NCI-H187 treated with DMSO at 0.1 percent for 48 hours (cell line): ENCODE data around the gene CALML6.

ENCODE experiments used
- DNase-seq: peaks from one replicate; lab custom pipeline; 2025; lab: John Stamatoyannopoulos, UW

Gene CALML6

DNA sequence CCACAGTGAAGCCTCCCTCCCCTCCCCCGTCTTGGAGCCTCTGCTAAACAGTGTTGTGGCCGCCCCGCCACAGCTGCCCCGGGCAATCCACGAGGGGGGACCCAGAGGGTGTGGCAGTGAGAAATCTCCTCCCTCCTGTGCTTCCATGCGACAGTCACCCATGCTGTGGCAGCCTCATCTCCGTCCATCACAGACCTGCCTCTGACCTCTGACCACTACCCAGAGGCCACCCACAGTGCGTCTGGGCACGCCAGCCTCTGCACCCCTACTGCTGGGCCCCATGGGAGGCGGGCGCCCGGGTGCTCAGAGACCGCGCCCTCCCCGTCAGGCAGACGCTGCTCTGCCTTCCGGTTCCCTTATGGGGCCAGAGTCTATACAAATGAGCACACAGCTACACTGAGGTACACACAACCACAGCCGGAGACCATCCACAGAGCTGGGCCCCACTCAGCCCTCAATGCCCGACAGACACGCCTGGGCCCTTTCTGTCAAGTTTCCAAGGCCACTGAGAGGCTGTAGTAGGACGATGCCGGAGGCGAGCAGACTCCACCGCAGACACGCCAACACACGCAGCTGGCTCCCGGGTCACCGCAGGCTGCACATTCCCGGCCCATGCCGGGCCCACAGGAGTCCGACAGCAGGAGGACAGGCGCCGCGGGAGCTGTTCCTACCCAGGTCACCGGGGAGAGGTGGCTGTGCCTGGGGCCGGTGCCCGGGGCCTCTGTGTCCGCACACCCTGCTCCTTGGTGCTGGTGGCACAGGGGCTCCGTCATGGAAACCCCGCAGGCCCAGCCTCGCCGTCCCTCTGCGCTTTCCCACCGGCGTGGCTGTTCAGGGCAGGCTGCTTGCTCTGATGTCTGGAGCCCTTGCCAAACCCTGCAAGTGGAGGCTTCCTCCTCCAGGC is 27.9 kb downstream of the CALML6 start:
- no peak for DNase-seq

DNA sequence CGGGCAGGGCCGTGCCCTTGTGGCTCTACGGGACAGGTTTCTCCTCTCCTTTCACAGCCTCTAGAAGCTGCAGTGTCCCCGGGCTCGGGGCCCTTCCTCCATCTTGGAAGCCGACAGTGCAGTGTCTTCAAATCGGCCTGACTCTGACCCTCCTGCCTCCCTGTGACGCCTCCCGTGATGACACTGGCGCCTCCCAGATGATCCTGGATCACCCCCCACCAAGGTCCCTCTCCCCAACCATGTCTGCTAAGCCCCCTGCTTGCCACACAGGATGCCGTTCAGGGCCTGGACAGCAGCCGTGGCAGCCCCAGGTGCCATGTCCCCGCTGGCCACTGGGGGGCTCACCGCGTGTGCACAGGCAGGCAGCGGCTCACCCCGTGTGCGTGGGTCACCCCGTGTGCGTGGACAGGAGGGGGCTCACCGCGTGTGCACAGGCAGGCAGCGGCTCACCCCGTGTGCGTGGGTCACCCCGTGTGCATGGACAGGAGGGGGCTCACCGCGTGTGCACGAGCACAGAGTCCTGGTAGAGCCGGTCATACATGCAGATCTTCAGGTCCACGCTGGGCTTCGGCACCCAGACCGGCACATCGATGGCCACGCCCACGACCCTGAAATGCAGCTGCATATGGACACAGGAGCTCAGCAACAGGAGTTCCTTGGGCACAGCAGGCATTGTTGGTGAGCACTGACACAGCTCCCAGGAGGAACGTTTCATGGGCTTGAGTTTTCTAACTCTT is 28.9 kb downstream of the CALML6 start:
- no peak for DNase-seq

- DNase-seq: no peak
Measured at GRCh38 chr1:1945782-1946393, 30.8 kb downstream of the CALML6 start.

- no peak for DNase-seq
Measured at GRCh38 chr1:1946540-1946939, 31.5 kb downstream of the CALML6 start.

- DNase-seq: no peak
Measured at GRCh38 chr1:1947493-1947892, 32.4 kb downstream of the CALML6 start.

- no peak for DNase-seq
Measured at GRCh38 chr1:1948783-1949182, 33.7 kb downstream of the CALML6 start.

DNA sequence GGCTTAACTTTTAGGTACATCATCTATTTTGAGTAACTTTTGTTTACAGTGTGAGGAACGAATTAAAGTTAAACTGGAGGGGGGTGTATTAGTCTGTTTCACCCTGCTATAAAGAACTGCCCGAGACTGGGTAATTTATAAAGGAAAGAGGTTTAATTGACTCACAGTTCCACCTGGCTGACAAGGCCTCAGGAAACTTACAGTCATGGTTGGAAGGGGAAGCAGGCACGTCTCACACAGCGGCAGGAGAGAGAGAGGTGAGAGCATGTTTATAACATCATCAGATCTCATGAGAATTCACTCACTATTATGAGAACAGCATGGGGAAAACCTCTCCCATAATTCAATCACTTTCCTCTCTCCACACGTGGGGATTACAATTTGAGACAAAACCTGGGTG is 35.9 kb downstream of the CALML6 start:
- DNase-seq: no peak

DNA sequence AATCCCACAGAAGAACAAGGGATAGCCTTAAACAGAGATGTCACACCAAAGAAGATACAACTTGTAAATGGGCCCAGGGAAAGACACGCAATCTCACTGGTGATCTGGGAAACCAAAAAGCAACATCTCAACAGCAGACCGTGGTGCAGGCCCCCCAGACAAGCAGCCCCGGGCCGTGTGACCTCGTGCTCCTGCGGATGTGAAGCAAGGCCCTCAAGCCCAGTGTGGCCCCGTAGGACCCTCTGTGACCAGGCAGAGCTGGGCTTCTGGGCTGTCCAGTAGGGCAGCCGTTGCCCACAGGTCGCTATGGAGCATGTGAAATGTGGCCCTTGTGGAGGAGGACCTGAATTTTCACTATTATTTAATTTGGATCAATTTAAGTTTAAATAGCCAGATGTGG is 39.0 kb downstream of the CALML6 start:
- DNase-seq: no peak

- DNase-seq: no peak
Measured at GRCh38 chr1:1954831-1955441, 39.9 kb downstream of the CALML6 start.

- no peak for DNase-seq
Measured at GRCh38 chr1:1955621-1956094, 40.6 kb downstream of the CALML6 start.

DNA sequence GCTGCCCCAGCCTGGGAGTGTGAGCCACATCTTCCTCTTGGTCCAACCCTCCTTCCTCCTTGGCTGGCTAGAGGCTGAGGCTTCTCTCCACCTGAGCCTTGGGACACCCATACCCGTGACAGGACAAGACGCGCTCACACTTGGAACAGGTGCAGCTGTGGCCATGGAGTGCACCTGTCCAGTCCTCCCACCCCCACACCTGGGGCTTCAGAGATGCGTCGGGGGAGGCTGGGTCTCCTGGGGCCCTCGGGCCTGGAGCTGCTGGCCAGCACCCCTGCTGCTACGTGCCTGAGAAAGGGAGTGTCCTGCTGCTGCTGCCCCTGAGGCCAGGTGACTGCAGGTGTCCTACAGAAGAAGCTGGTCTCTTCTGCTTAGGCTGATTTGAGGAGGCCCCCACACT is 41.0 kb downstream of the CALML6 start:
- no peak for DNase-seq

DNA sequence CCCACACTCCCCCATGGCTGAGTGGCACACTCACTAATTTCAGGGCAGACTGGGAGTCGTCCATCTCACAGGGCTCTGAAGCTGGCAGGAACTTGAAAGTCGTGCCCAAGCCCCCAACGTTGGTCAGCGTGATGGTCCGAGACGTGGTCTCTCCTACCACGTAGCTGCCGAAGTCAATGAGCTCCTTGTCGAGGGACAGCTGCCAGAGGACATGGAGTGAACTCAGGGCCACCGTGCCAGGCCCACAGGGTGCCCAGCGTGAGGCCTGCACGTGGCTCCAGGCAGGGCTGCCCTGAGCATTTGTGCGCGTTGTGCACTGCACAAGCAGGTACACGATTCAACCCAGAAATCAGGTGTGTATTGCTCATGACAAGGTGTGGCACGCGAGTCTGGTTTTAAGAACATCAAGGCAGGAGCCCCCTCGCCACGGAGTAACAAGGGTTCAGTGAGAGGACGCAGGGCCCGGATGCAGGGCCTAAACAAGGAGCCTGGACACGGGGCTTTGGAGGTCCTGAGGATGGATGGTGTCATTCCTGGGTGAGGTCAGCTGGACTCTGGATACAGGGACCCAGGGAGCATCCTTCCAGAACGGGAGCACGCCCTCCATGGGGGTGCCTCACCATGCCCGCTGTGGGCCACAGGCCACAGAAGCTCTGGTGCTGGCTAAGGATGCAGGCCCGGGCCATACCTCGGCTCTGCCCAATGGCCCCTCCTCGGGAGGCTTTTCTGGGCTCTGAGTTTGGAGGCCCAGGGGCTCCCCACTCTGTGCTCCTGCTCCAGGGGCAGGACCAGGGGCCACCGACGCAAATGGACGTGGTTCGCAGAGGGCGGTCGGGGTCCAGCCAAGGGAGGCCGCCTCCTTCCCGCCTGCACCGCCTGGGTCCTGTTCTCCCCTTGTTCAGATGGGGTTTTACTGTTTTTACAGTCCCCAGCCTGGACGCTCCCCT is 41.8 kb downstream of the CALML6 start:
- no peak for DNase-seq

- no peak for DNase-seq
Measured at GRCh38 chr1:1957533-1957961, 42.5 kb downstream of the CALML6 start.

- DNase-seq: no peak
Measured at GRCh38 chr1:1958071-1958541, 43.0 kb downstream of the CALML6 start.

GRCh38 chr1:1959459-1959839 is 44.4 kb downstream of the CALML6 start:
- no peak for DNase-seq

DNA sequence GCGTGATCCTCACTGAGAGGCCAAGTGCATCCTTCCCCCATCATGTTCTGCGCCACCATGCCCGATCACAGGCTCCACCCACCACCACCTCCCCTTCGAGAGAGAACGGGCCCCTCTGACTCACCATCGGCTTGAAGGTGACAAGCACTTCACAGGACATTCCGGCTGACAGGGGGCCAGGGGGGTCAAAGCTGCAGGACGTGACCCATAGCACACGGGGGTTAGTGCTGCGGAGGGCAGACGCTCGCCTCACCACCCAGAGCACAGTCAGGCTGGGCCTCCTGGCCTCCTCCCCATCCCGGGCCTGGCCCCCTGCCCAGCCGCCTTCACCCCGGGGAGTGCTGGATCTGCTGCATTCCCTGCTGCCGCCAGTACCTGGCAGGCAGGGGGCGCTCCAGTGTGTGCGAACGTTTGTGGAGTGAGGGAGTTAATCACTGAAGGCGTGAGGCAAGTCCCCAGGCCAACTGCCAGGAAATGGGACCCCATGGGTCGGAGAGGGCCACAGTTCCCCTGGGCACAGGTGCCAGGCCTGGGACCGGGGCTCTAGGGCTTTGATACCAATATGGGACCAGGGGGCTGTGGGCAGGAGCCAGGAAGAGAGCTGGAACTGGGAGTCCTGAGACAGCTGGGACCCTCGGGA is 44.9 kb downstream of the CALML6 start:
- no peak for DNase-seq

DNA sequence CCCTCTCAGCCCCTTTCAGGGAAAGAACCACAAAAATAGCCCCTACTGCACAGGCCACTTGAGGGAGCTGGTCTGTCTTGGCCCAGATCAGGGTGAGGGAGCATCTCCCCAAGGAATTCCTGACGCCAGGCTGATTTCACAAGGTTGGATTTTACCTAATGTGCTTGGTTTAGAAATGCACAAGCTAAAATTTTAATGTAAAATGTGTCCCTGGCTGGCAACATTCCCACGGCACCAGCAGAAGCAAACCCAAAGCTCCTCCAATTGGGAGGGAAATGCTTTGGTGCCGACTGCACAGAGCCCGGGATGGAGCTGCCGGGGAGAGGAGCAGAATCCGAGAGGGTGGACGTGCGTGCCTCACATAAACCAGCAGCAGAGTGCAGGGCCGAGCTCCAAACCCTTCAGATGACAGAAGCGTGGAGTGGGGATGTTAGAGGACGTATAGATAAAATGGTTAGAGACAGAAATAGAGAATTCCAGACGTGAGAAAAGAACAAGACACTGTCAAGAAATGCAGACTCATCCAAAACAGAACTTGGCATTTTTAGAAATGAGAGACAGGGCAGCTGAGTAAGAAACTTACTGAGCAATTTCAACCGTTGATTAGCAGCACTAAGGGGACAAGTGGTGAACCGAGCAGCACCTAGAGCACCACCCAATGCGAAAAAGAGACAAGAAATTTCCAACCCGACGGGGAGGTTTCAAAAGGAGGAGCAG is 45.6 kb downstream of the CALML6 start:
- no peak for DNase-seq

- no peak for DNase-seq
Measured at GRCh38 chr1:1962752-1963151, 47.7 kb downstream of the CALML6 start.

- DNase-seq: no peak
Measured at GRCh38 chr1:1963570-1963969, 48.5 kb downstream of the CALML6 start.

DNA sequence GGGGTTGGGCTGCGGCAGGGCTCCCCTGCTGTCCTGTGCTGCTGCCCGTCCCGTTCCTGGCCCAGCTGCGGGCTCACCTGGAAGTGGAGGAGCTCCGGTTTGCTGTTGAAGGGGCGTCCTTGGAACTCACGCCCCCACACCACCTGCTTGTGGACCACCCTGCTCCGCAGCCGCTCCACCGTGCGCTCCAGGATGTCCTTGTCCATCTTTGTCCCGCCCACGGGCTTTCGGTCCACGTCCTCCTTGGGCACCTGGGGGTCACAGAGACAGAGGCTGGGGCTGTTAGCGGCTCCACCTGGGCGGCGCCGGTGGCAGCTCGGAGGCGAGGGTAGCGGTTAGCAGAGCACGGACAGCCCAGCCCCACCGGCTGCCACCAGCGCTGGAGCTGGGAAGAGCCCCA is 49.8 kb downstream of the CALML6 start:
- DNase-seq: no peak
